ENCODE results near the gene FBXO39.
"Not testable (repeated sequence)": the region's sequence is repeated elsewhere in the genome, so short reads cannot be mapped to it uniquely, and the experiment has no call there.

FBXO39 gene

DNA sequence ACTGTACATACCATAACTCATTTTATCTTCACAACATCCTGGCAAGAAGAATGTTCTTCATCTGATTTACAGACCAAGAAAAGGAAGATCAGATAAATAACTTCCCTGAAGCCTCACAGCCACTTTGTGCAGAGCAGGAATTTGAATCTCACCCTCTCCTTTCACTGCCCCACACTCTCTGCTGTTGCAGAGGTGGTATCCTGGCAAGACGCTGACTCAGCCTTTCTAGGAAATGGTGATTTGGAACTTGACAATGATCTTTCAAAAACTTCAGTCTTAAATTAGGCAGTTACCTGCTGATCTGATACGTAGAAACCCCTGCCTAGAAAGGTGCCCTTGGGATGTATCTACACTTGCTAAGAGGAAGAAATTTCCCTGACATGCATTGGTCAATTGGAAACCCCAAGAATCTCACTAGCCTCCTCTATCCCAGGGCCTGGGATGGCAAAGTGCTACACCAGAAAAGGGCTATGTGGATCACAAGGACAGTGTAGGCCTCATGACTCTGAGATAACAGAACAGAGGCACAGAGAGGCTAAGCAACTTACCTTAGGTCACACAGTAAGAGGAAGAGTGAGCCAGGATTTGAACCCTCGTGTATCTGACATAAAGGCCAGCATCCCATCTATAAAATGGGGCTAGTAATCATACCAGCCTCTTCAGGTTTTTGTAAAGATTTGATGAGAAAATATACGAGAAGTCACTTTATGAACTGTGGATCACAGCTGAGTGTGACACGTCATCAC lies 17.9 kb downstream of the FBXO39 start:
- DNase-seq: no peak

DNA sequence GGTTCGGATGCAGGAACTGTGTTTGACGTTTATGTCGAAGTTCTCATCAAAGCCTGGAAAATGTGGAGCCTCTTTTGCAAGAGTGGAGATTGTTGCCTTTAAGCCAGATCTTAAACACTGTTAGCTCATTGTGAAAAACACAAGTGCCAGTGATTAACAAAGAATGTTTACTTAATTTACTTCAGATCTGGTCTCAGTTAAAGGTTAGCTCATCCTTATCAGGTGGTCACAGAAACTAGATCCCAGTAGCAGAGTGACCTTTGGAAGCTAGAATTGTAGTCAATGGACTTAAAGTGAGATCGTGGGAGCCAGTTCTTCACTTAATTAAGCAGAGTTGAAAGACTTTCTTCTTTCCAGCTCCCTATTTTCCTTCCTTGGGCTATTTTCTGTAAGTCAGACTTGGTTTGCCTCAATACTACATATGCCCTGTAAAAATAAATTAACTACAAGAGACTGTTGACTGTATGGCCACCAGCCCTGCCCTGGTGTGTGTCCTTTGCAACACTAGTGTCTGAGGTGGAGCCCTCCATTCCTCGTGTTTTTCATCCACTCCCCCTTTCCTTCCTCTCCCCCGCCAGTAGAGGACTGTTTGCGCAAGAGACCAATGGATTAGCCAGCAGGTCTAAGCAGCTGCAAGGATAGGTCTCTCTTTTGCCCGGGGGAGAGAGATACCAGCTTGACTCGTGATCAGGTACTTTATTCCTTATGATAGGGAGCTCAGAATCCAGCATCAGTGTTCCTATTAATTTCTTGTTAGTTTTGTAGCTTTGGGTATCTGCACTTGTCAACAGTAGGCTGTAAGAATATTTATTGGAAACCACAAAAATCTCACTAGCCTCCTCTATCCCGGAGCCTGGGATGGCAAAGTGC lies 20.2 kb downstream of the FBXO39 start:
- no peak for DNase-seq

DNA sequence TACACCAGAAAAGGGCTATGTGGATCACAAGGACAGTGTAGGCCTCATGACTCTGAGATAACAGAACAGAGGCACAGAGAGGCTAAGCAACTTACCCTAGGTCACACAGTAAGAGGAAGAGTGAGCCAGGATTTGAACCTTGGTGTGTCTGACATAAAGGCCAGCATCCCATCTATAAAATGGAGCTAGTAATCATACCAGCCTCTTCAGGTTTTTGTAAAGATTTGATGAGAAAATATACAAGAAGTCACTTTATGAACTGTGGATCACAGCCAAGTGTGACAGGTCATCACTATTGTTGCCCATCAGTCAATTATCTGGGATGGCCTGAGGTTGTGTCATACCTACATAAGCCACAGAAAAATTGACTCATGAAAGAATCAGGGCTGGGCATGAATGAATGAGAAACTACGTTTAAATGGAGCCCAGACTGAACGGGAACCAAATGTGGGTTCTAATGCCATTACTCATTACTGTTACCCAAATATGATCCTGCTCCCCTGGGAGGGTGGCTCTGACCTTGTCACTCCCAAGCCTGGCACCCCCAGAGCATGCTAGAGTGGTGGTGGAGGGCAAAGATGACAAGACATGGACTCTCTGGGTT lies 21.0 kb downstream of the FBXO39 start:
- no peak for DNase-seq

DNA sequence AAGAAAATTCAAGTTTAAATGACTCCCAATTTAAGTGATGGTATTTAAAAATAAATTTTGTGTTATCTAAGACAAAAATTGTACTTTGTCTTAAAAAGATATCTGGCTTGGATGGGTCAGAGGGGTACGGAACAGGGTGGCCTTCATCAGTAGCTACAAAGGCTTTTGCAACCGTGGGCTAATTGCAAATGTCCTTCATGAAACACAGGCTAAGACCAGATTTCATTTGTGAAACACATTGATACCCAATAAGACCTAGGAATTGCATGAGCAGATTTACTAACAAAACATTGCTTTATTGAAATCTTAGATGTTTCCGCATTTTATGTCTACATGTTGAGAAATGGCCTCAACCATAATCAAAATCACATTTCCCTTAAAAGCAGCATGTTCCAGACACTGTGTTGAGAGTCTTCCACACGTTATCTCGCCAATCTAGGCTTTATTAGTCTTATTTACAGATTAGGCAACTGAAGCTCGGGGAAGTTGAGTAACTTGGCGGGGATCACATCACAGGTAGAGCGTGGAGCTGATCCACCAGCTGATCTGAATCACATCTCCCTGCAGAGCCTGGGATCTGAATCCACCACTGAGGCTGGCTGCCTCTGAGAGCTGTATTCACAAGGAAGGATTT lies 21.8 kb downstream of the FBXO39 start:
- DNase-seq: no peak

DNA sequence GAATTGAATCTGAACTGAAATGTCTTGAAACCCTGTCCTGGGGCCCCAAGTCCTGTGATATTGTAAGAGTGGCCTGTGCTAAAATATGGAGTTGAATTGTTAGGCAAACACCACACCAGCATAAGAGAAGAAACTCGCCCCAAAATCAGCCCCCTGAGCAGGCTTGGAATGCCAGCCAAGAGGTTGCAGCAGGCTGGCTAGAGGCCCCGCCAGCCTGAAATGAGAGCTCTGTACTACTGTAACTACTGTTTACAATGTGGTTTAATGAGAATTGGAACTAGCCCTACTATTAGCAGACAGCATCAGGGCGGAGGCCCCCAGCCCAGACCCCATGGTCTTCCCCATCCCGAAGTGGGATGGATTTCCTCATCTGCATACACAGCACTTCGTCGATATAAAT lies 23.7 kb downstream of the FBXO39 start:
- no peak for DNase-seq

DNA sequence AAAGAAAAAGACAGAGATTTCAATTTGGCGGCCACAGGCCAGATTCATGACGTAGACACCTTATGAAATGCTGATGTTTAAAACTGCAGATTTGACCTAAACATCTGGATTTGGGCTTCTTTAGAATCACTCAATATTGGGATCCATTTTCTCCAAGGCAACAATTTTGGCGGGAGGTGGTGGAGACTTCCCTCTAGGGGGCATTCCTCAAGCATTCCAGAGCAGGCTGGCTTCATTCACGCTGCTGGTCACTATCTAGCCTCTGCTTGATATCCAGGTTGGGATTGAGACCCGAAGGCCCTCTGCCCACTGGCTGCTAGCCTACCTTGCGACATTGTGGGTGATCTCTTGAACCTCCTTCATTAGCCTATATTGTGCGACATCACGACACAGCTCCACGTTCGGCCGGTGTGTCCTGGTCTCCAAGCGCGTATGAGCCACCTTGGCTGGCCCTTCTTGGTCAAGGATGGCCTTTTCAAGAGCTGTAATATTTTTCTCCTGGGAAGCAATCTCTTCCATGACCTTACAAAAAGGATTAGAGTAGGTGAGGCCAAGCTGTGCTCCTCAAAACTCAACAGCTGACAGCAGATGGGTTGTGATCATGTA lies 24.5 kb downstream of the FBXO39 start:
- DNase-seq: no peak

DNA sequence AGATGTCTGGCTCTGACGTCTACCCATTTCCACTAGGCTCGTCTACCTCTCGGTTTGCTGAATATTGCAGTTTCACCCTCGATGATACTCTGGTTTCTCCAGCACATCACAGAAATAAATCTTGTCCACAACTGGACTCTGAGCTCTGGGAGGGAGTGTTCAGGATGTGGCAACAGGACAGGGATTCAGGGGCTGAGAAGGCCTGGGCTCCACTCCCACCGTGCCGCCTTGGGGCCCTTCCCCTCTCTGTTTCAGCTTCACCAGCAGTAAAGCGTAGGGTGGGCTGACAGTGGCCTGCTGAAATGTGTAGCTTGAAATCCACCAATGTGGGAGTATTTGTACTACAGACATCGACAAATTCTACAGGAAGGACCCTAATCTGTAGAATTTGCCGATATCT lies 35.5 kb downstream of the FBXO39 start:
- no peak for DNase-seq

DNA sequence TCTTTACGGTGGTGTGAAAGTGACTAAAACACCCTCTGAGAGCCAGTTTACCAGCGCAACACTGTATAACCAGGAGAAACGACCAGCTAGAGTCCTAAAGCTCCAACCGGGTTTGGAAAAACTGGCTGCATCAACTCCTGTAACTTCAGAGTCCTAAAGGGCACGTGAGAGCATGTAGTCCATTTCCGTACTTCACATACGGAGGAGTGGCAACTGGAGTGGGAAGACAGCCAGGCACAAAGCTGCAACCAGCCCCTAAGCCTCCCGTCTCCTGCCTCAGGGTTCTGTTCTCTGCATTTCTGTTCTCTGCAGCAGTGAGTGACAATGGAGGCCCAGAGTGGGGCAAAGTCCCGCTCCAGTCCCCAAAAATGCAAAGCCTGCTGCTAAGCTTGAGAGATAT lies 36.3 kb downstream of the FBXO39 start:
- DNase-seq: no peak

DNA sequence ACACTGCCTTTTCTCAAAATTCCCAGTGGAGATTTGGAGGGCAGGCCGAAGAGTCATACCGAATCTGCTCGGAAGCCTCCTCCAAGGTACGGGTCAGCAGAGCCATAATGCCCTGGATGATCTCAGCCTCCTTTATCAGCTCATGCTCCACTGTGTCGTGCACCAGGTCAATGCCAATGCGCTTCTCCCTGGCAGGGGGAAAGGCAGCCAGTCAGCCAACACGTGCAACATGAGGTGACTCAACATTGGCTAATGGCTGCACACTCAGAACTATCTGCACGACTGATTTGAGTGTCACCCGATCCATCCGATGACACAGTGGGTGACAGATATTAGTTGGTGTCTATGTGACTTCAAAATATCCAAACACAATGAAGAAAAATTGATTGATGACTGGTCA lies 39.8 kb downstream of the FBXO39 start:
- no peak for DNase-seq

DNA sequence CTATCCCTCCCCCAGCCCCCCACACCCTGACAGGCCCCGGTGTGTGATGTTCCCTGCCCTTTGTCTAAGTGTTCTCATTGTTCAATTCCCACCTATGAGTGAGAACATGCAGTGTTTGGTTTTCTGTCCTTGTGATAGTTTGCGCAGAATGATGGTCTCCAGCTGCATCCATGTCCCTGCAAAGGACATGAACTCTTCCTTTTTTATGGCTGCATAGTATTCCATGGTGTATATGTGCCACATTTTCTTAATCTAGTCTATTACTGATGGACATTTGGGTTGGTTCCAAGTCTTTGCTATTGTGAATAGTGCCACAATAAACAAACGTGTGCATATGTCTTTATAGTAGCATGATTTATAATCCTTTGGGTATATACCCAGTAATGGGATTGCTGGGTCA lies 40.4 kb downstream of the FBXO39 start:
- not testable (repeated sequence) for DNase-seq

DNA sequence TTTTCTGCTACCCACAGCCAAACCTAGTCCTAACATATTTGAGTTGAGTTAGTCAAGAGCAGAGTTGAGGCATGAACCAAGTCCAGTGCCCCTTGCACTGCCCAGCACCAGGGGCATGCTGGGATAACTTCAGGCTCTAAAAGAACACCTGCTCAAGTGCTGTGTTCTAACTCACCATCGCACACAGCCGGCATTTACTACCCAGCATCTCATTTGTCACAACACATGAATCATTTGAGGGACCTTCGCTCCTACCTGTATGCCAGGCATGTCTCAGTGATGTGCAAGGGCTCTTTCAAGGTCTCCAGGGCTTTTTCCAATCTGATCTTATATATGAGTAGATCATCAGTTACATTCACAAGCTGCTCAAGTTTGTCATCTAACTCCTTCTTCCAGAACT lies 42.9 kb downstream of the FBXO39 start:
- DNase-seq: no peak

DNA sequence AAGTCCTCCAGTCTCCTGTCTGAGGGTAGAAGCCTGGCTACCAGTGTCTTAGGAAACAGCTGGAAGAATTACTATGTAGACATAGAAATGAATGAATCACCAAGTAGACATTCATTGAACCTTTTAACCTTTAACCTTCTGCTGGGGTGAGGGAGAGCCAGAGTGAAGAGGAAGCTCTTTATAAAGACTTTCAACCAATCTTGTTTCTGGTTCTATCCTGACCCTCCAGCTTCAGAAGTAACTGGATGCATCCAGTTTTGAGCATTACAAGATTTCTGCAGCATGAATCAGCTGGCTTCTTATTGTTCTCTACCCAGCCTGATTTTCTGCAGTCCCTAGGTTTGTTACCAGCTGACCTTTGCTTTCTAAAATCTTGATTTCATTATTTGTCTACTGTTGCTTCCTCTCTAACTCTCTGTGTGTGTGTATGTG lies 47.0 kb downstream of the FBXO39 start:
- DNase-seq: no peak

DNA sequence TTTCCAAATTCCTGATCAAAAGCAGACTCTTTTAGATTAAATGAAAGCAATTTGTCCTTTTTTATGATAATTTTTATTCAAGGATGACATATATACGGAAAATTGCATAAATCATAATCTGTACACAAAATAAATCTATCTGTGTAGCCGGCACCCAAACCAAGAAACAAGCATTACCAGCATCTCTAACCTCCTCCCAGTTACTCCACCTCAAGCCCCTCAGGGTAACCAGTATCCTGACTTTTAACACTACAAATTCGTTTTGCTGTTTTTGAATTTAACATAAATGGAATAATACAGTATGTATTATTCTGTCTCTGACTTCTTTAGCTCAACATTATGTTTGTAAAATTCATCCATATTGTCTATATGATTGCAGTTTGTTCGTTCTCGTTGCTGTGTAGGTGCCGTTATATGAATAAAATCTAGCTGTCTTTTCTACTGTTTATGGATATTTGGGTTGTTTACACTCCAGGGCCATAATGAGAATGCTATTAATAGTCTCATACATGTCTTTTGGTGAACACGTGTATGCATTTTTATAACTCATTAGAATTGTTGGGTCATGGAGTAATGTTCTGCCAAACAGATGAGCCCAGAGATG lies 54.5 kb downstream of the FBXO39 start:
- DNase-seq: no peak

DNA sequence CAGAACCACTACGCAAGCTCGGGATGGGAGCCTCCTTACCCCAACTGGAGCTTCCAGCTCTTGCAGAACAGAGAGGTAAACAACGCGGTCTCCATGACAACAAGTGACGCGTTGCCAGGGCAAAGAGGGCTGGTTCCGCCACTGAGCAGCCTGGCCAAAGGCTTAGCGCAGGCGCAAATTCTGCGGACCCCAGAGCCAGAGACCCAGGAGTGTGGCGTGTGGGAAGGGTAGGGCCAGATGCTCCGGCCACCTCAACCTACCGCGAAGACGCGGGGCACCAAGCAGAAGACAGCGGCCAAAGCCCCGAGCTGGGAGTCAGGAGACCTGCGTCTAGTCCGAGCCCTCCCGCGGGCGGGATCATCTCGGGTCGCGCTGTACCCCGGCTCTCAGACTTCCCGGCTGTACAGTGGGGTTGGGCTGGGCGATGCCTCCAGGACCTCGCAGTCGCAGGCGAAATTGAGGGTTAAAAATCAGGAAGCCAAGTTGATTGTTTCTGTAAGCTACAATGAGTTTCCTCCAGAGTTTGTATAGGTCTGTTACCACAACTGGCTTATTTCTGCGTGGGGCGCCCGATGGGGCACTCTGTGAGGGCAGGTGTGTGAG lies 55.7 kb downstream of the FBXO39 start, which contains the start of gene TEKT1:
TSS of gene TEKT1 (minus strand) at position 69 of the 603 bp plus-strand sequence. CDS start 1,353 bp downstream, outside the sequence.
- DNase-seq: peak; percentile 42 to 49
